SU-DHL-6 (cell line): Measurements from ENCODE around the gene IFNL3.

ENCODE experiments used
- EZH2phosphoT487 ChIP-seq: fragments of 200-600 bp; sonication (generic), shearing (Covaris generic); conservative IDR thresholded peaks from 2 replicates; pipeline ENCODE4 v1.6.1; 2018; ENCODE audit warnings: mild to moderate bottlenecking, antibody characterized with exemption, low read length, moderate library complexity, mixed read lengths
- TF ChIP-seq, protein P1 (sequence below): fragments of 200-600 bp; sonication (generic); IDR thresholded peaks from one replicate; pipeline ENCODE4 v1.5.1; 2017; ENCODE audit warnings: antibody characterized with exemption, mild to moderate bottlenecking, low read length, moderate library complexity; ENCODE audit not compliant: insufficient read depth, poor library complexity, severe bottlenecking

DNA sequence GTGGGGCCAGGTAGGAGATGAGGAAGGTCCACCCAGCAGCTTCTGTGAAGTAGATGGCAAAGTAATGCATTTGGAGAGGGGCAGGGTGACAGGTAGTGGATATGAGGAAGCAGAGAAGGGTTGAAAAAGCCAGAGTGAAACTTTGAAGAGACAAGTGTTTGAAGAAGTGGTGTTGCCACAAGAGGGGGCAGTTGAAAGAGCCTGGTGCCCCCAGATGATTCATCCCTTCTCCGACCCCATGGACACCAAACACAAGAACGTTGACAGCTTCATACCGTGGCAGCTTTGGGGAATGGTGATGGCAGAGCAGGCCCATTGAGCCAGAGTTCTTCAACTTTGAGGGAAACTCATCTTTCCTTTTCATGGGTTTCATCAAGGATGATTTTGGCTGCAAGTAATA is 19.9 kb downstream of the IFNL3 start:
- TF ChIP-seq, protein P1, sequence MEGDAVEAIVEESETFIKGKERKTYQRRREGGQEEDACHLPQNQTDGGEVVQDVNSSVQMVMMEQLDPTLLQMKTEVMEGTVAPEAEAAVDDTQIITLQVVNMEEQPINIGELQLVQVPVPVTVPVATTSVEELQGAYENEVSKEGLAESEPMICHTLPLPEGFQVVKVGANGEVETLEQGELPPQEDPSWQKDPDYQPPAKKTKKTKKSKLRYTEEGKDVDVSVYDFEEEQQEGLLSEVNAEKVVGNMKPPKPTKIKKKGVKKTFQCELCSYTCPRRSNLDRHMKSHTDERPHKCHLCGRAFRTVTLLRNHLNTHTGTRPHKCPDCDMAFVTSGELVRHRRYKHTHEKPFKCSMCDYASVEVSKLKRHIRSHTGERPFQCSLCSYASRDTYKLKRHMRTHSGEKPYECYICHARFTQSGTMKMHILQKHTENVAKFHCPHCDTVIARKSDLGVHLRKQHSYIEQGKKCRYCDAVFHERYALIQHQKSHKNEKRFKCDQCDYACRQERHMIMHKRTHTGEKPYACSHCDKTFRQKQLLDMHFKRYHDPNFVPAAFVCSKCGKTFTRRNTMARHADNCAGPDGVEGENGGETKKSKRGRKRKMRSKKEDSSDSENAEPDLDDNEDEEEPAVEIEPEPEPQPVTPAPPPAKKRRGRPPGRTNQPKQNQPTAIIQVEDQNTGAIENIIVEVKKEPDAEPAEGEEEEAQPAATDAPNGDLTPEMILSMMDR: no peak
- no peak for TF ChIP-seq EZH2phosphoT487
